GM12874 (cell line): ENCODE data around the gene FAM216A.

Experiments used
- CTCF ChIP-seq: IDR thresholded peaks from 2 replicates; pipeline ENCODE4 v1.5.1; 2011; ENCODE audit warnings: low read depth, mild to moderate bottlenecking, control low read depth, low read length, moderate library complexity; ENCODE audit not compliant: insufficient read depth

FAM216A gene

GRCh38 chr12:110467847-110468213, 815 bp upstream of the FAM216A start:
- TF ChIP-seq CTCF, result no peak

- TF ChIP-seq CTCF, result no peak
Observed at GRCh38 chr12:110475426-110475825, 6.8 kb downstream of the FAM216A start.

- no peak for TF ChIP-seq CTCF
Observed at GRCh38 chr12:110498984-110499706, 30.5 kb downstream of the FAM216A start.

GRCh38 chr12:110501399-110501751, 32.7 kb downstream of the FAM216A start:
- TF ChIP-seq CTCF, result no peak

- TF ChIP-seq CTCF, result no peak
Observed at GRCh38 chr12:110501752-110502738, 33.4 kb downstream of the FAM216A start, which contains the start of the genes RAD9B and VPS29. RAD9B (plus strand) TSS chr12:110502331; CDS start chr12:110502338, 7 bp downstream. VPS29 (minus strand) TSS chr12:110502111; CDS start chr12:110502051, 60 bp downstream.

- no peak for TF ChIP-seq CTCF
Observed at GRCh38 chr12:110503432-110503831, 34.8 kb downstream of the FAM216A start.

GRCh38 chr12:110505332-110505731, 36.7 kb downstream of the FAM216A start:
- TF ChIP-seq CTCF, result no peak
